Suprapubic skin (tissue), 4 donors: ENCODE results near the gene LARGE1.

Experiments
- CTCF ChIP-seq, 2 donors: fragments of 200-600 bp in 1 of 2; fragments of 450-650 bp in 1 of 2; sonication (generic) in 1 of 2; IDR thresholded peaks; one replicate each; pipeline ENCODE4 v1.5.1; 2016 to 2019; ENCODE audit warnings: antibody characterized with exemption in 2 of 2, mild to moderate bottlenecking in 1 of 2, moderate library complexity in 1 of 2
- POLR2A ChIP-seq, 2 donors: fragments of 450-650 bp; IDR thresholded peaks; one replicate each; pipeline ENCODE4 v1.6.1; 2017; ENCODE audit warnings: antibody characterized with exemption in 2 of 2, mild to moderate bottlenecking in 2 of 2, moderate library complexity in 2 of 2
- POLR2AphosphoS5 ChIP-seq, 3 donors: sonication (generic); formaldehyde crosslinking; IDR thresholded peaks; one replicate each; pipeline ENCODE4 v1.6.1; 2017; ENCODE audit warnings: antibody characterized with exemption in 3 of 3

- no peak for TF ChIP-seq CTCF (IDR thresholded peaks at IDR 0.05)
- no peak for TF ChIP-seq POLR2A (IDR thresholded peaks at IDR 0.05)
- TF ChIP-seq POLR2AphosphoS5 (IDR thresholded peaks at IDR 0.05): peak in 2 of 3 donors; percentile 14 to 18
Measured at GRCh38 chr22:33542153-33542552, 378.1 kb downstream of the LARGE1 start.
